ENCODE results near the gene NOTCH1.

DNA sequence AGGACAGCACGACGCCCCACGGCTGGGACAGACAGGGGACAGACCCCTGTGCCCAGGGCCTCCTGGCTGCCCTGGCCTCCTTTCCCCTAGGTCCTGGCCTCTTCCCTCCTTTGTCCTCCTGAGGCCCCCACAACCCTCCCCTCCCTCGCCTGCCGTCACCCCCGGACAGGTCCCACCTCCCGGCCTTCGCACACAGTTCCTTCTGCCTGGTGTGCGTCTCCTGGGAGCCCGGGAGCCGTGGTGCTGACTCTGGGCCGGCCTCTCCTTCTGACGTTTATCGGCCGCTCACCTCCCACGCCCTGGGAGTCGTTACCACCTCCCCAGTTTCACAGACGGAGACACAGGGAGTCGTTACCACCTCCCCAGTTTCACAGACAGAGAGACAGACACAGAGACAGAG lies 25.1 kb upstream of the NOTCH1 start:
- TF ChIP-seq, protein P1, sequence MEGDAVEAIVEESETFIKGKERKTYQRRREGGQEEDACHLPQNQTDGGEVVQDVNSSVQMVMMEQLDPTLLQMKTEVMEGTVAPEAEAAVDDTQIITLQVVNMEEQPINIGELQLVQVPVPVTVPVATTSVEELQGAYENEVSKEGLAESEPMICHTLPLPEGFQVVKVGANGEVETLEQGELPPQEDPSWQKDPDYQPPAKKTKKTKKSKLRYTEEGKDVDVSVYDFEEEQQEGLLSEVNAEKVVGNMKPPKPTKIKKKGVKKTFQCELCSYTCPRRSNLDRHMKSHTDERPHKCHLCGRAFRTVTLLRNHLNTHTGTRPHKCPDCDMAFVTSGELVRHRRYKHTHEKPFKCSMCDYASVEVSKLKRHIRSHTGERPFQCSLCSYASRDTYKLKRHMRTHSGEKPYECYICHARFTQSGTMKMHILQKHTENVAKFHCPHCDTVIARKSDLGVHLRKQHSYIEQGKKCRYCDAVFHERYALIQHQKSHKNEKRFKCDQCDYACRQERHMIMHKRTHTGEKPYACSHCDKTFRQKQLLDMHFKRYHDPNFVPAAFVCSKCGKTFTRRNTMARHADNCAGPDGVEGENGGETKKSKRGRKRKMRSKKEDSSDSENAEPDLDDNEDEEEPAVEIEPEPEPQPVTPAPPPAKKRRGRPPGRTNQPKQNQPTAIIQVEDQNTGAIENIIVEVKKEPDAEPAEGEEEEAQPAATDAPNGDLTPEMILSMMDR (IDR thresholded peaks at IDR 0.05), result no peak
- no peak for TF ChIP-seq POLR2A (IDR thresholded peaks at IDR 0.05)
